PC-3 (cell line): Measurements from ENCODE around the gene RNF130. TPM values are rescaled to one million over a fixed set of nuclear protein-coding genes. Genes with fewer than 3 reads are reported as not detected.

ENCODE experiments used
- ATAC-seq: fragments of 200-7000 bp; cut with Tn5 transposase; 2 replicates; pipeline ENCODE4 v1.9.1; 2020; ENCODE audit warnings: mild to moderate bottlenecking, moderate library complexity
- Bru-seq: library from RNA; stranded (reverse); fragments of 400-500 nt; gene quantifications from one replicate; lab custom pipeline; 2021; lab: Mats Ljungman, UMichigan
- BruChase-seq, 2 experiments: library from RNA; stranded (reverse); fragments of 400-500 nt; gene quantifications; one replicate each; lab custom pipeline; 2021; lab: Mats Ljungman, UMichigan
- BruUV-seq: library from RNA; stranded (reverse); fragments of 400-500 nt; replicated peaks from 2 replicates; lab custom pipeline; 2021; lab: Mats Ljungman, UMichigan
- CTCF ChIA-PET: fragments of 300-600 bp; sonication (Branson Sonifier 250); formaldehyde crosslinking; loops from one replicate; lab custom pipeline; 2022; ENCODE audit warnings: antibody characterized with exemption; lab: Charles Lee
- POLR2A ChIA-PET: fragments of 300-600 bp; sonication (Branson Sonifier 250); formaldehyde crosslinking; loops from one replicate; lab custom pipeline; 2022; ENCODE audit warnings: antibody characterized with exemption; ENCODE audit not compliant: unreplicated experiment; lab: Charles Lee
- DNase-seq: peaks from one replicate; pipeline ENCODE4 v3.0.0-alpha.2; 2015
- H2AFZ ChIP-seq: fragments of 300-600 bp; sonication (generic); 2 replicates; pipeline ENCODE4 v1.6.0; 2016; ENCODE audit warnings: antibody characterized with exemption, low read length
- H3F3A ChIP-seq: fragments of 300-600 bp; sonication (generic); one replicate; pipeline ENCODE4 v1.6.0; 2017; ENCODE audit warnings: antibody characterized with exemption, low read length, control low read depth, mild to moderate bottlenecking; ENCODE audit not compliant: unreplicated experiment
- H3K27ac ChIP-seq: fragments of 300-600 bp; sonication (generic); 2 replicates; pipeline ENCODE4 v1.5.1; 2016; ENCODE audit warnings: mild to moderate bottlenecking, low read length
- H3K27me3 ChIP-seq: fragments of 300-600 bp; sonication (generic); 2 replicates; pipeline ENCODE4 v1.6.1; 2016; ENCODE audit warnings: low read length, mixed read lengths
- H3K36me3 ChIP-seq: fragments of 300-600 bp; sonication (generic); 2 replicates; pipeline ENCODE4 v1.6.1; 2016; ENCODE audit warnings: low read depth, mixed run types, low read length, mixed read lengths
- H3K4me1 ChIP-seq: fragments of 300-600 bp; sonication (generic); 2 replicates; pipeline ENCODE4 v1.5.1; 2016; ENCODE audit warnings: low read length; ENCODE audit not compliant: insufficient read depth
- H3K4me2 ChIP-seq: fragments of 300-600 bp; sonication (generic); 2 replicates; pipeline ENCODE4 v1.6.0; 2016; ENCODE audit warnings: low read length
- H3K4me3 ChIP-seq: fragments of 300-600 bp; sonication (generic); 2 replicates; pipeline ENCODE4 v1.5.1; 2016; ENCODE audit warnings: mild to moderate bottlenecking, low read length, mixed read lengths
- H3K79me2 ChIP-seq: fragments of 300-600 bp; sonication (generic); 2 replicates; pipeline ENCODE4 v1.6.1; 2017; ENCODE audit warnings: low read length, mixed read lengths
- H3K9ac ChIP-seq: fragments of 300-600 bp; sonication (generic); 2 replicates; pipeline ENCODE4 v1.6.0; 2016; ENCODE audit warnings: mild to moderate bottlenecking, low read length
- H3K9me2 ChIP-seq: fragments of 300-600 bp; sonication (generic); replicated peaks from 2 replicates; pipeline ENCODE4 v1.6.1; 2016; ENCODE audit warnings: mixed run types, low read length, mixed read lengths
- H3K9me3 ChIP-seq: fragments of 300-600 bp; sonication (generic); 2 replicates; pipeline ENCODE4 v1.6.1; 2016; ENCODE audit warnings: low read length, mixed read lengths
- H4K20me1 ChIP-seq: fragments of 300-600 bp; sonication (generic); 2 replicates; pipeline ENCODE4 v1.6.1; 2016; ENCODE audit warnings: low read length, mixed read lengths
- CTCF ChIP-seq: fragments of 300-600 bp; sonication (generic); conservative IDR thresholded peaks from 2 replicates; pipeline ENCODE4 v1.5.1; 2017; ENCODE audit warnings: antibody characterized with exemption, low read depth, mild to moderate bottlenecking, low read length
- EZH2 ChIP-seq: fragments of 300-600 bp; sonication (generic); IDR thresholded peaks from one replicate; pipeline ENCODE4 v1.6.1; 2017; ENCODE audit warnings: antibody characterized with exemption, mild to moderate bottlenecking, low read length; ENCODE audit not compliant: unreplicated experiment
- EZH2phosphoT487 ChIP-seq: fragments of 300-600 bp; sonication (generic); IDR thresholded peaks from 2 replicates; pipeline ENCODE4 v1.6.1; 2018; ENCODE audit warnings: mild to moderate bottlenecking, antibody characterized with exemption, low read length, borderline replicate concordance
- intact Hi-C: fragments of 100-400 bp; cut with micrococcal nuclease; formaldehyde crosslinking; loops from 2 replicates; pipeline ENCODE4 v1.9.0; 2023
- long read RNA-seq: library from polyadenylated mRNA; unstranded; transcript quantifications from one replicate; pipeline ENCODE4 v2.0.0, GENCODE V29; 2021; ENCODE audit not compliant: unreplicated experiment
- total RNA-seq: library from RNA; depleted of rRNA; stranded (reverse); fragments of >200 nt; gene quantifications from 2 replicates; pipeline ENCODE4 v1.2.3, GENCODE V29; 2014; rRNA removed

Gene RNF130
- total RNA-seq (31.2 and 35.4 TPM in 2 replicates), Bru-seq, nascent RNA (percentile 60 among the genes with signal in this experiment), BruChase-seq, experiment 1, labeled RNA remaining after a 6-hour chase (percentile 52 among the genes with signal in this experiment), BruChase-seq, experiment 2, labeled RNA remaining after a 2-hour chase (percentile 61 among the genes with signal in this experiment)
- long read RNA-seq, transcript RNF130-205 (9 exons, 2,263 nt) = major isoform, 149 of 191 reads
- long read RNA-seq, partial matches to known transcripts = 24 of 191 reads
- long read RNA-seq, other reads (novel, unspliced or antisense) = 17 of 191 reads

- Histone ChIP-seq H3K79me2 (peaks cover 45% of the 10 kb centered on the region), H3F3A (no peaks in the 10 kb centered on the region), H3K27ac (peak within 1 kb of the TSS; percentile 47; the same call in 1 of the 2 replicates), H3K9me2 (no peaks in the 10 kb centered on the region), H3K9me3 (no peaks in the 10 kb centered on the region), H3K4me3 (peak within 1 kb of the TSS; percentile 77), H3K4me1 (peaks cover 30% of the 10 kb centered on the region), H4K20me1 (0 out of 2 replicates have a peak, but pooled peaks cover 14% of the 10 kb centered on the region), H3K9ac (peak within 1 kb of the TSS; percentile 79), H3K4me2 (peak within 1 kb of the TSS; percentile 95), H3K36me3 (no peaks in the 10 kb centered on the region), H2AFZ (peak within 1 kb of the TSS; percentile 75), H3K27me3 (no peaks in the 10 kb centered on the region)
- no TSS peak for BruUV-seq
- intact Hi-C loops = loop anchor here (5.0 kb wide), 1 partner anchor 84 kb away; no protein-coding TSS in a partner anchor
- ATAC-seq (peak; percentile 65), DNase-seq (peak; percentile 84)
- TF ChIP-seq EZH2phosphoT487 (no peak), CTCF (no peak), EZH2 (no peak)
- POLR2A ChIA-PET = interaction anchor here (0.6 kb wide), 2 partner anchors 8 to 423 kb away, joined by 3 to 5 read pairs; no protein-coding TSS in a partner anchor
- CTCF ChIA-PET = no interaction called here
These were observed at the start of gene RNF130 for GRCh38 chr5:180071531-180072255. Gene RNF130, minus strand, starts transcription at chr5:180071759. Its CDS starts 57 bp downstream, at chr5:180071702.

GRCh38 chr5:180120237-180121101 lies 48.9 kb upstream of the RNF130 start:
- no peak overlapping the region for H3K4me2 ChIP-seq
- ChIA-PET POLR2A (no interaction called here), CTCF (no interaction called here)
- no peak overlapping the region for H2AFZ ChIP-seq
- no peak for DNase-seq
- no peak for TF ChIP-seq EZH2
- no peak for TF ChIP-seq CTCF
- no peak overlapping the region for H3K4me3 ChIP-seq
- H3K27me3 ChIP-seq = no peaks in the 10 kb centered on the region
- H3K4me1 ChIP-seq = no peaks in the 10 kb centered on the region
- H3K36me3 ChIP-seq = no peaks in the 10 kb centered on the region
- no peaks in the 10 kb centered on the region for H4K20me1 ChIP-seq
- H3K79me2 ChIP-seq = no peaks in the 10 kb centered on the region
- H3K27ac ChIP-seq = no peak overlapping the region
- ATAC-seq = no peak
- H3K9me3 ChIP-seq = no peaks in the 10 kb centered on the region
- H3K9ac ChIP-seq = no peak overlapping the region
- no peaks in the 10 kb centered on the region for H3F3A ChIP-seq
- intact Hi-C loops = loop anchor here (10.0 kb wide), 1 partner anchor 194 kb away; no protein-coding TSS in a partner anchor
- BruUV-seq = no TSS peak
- no peaks in the 10 kb centered on the region for H3K9me2 ChIP-seq
